Central memory CD8-positive, alpha-beta T cell (primary cell): ENCODE results near the gene LYST.

Experiments used
- ATAC-seq: fragments of 150-1000 bp; cut with Tn5 transposase; replicated peaks from 2 replicates; pipeline ENCODE4 v1.10.0; 2022; ENCODE audit warnings: mild to moderate bottlenecking, moderate FRiP score, moderate number of reproducible peaks; ENCODE audit not compliant: poor library complexity, severe bottlenecking; ENCODE audit errors: extremely low read depth
- DNase-seq, 2 donors: peaks; one replicate each; pipeline ENCODE4 v3.0.0; 2021; ENCODE audit warnings: low spot score in 2 of 2
- H3K27ac Mint-ChIP-seq: one replicate; pipeline ENCODE4 v1.8.0; 2022; ENCODE audit warnings: low read depth, mild to moderate bottlenecking, moderate library complexity, mixed read lengths
- H3K27me3 Mint-ChIP-seq: one replicate; pipeline ENCODE4 v1.8.0; 2022; ENCODE audit warnings: mixed read lengths
- H3K36me3 Mint-ChIP-seq: one replicate; pipeline ENCODE4 v1.8.0; 2022; ENCODE audit warnings: mild to moderate bottlenecking, moderate library complexity, mixed read lengths; ENCODE audit not compliant: insufficient read depth
- H3K4me1 Mint-ChIP-seq: one replicate; pipeline ENCODE4 v1.8.0; 2022; ENCODE audit warnings: mixed read lengths
- H3K4me3 Mint-ChIP-seq: one replicate; pipeline ENCODE4 v1.8.0; 2022; ENCODE audit warnings: mild to moderate bottlenecking, moderate library complexity, mixed read lengths
- H3K9me3 Mint-ChIP-seq: one replicate; pipeline ENCODE4 v1.8.0; 2022; ENCODE audit warnings: mixed read lengths

The LYST gene

DNA sequence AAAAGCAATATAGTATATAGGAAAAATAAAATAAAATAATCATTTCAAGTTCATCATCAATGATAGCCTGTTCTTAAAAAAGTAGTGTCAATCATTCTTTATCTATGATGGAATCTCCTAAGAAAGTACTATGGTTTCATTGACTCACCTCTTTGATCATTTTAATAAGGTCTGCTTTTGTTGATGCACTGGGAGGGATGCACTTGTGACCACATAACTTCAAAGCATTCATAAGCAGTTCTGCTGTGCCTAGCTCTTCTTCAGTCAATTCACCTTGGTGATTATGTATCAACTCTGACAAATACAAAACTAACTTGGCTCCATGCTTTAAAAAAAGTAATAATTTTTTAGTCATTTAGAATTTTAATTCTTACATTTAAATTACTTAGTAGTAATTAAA lies 132.4 kb downstream of the LYST start:
- peaks cover 10% of the 10 kb centered on the region for H3K4me1 Mint-ChIP-seq
- H3K36me3 Mint-ChIP-seq: peaks cover 24% of the 10 kb centered on the region
- no peak for DNase-seq
- no peak overlapping the region for H3K4me3 Mint-ChIP-seq
- ATAC-seq: peak; percentile 68
- H3K9me3 Mint-ChIP-seq: no peaks in the 10 kb centered on the region
- H3K27me3 Mint-ChIP-seq: no peaks in the 10 kb centered on the region
- no peak overlapping the region for H3K27ac Mint-ChIP-seq

- Mint-ChIP-seq H3K4me3 (no peak overlapping the region), H3K4me1 (no peaks in the 10 kb centered on the region), H3K9me3 (no peaks in the 10 kb centered on the region), H3K27me3 (no peaks in the 10 kb centered on the region), H3K36me3 (peaks cover 17% of the 10 kb centered on the region), H3K27ac (no peak overlapping the region)
- DNase-seq (no peak), ATAC-seq (no peak)
Observed at GRCh38 chr1:235730007-235730406, 136.7 kb downstream of the LYST start.

DNA sequence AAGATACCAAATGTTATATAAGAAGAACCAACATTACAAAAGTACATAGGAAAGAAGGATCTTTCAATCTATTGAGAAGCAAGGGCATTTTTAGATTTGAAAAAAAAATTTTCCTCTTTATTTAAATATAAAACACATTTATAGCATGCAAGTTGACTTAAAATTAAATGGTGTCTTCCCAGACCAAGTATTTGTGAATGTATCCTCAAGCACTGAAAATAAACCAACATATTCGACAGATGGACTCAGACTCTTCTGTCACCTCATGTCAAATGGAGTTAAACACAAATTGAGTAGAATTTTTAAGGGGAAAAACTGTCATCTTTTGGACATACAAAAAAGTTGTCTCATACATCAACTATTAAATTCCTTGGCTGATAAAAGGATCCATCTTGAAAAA lies 140.1 kb downstream of the LYST start:
- DNase-seq (no peak), ATAC-seq (no peak)
- Mint-ChIP-seq H3K36me3 (peaks cover 19% of the 10 kb centered on the region), H3K9me3 (no peaks in the 10 kb centered on the region), H3K4me1 (no peaks in the 10 kb centered on the region), H3K27me3 (no peaks in the 10 kb centered on the region), H3K27ac (no peak overlapping the region), H3K4me3 (no peak overlapping the region)

- Mint-ChIP-seq H3K27me3 (no peaks in the 10 kb centered on the region), H3K4me3 (no peak overlapping the region), H3K9me3 (no peaks in the 10 kb centered on the region), H3K4me1 (no peaks in the 10 kb centered on the region), H3K27ac (no peak overlapping the region), H3K36me3 (peaks cover 21% of the 10 kb centered on the region)
- no peak for DNase-seq
- no peak for ATAC-seq
Observed at GRCh38 chr1:235725434-235725833, 141.3 kb downstream of the LYST start.

DNA sequence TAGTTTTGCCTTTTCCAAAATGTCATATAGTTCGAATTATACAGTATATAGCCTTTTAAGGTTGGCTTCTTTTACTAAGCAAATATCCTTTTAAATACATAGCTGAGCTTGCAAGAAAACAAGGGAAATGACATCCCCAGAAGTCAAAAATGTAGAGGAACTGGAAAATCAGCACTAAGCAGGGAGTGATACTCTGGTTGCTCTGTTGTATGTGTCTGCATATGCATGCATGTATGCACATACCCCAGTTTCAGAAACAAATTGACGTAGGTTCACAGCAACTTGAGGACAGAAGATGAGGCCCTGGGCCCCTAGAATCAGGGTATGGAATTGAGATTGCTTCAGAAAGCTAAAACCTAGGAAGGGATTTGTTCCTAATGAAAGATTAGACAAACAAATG lies 142.0 kb downstream of the LYST start:
- no peak overlapping the region for H3K27ac Mint-ChIP-seq
- H3K4me3 Mint-ChIP-seq: no peak overlapping the region
- peaks cover 28% of the 10 kb centered on the region for H3K36me3 Mint-ChIP-seq
- no peaks in the 10 kb centered on the region for H3K9me3 Mint-ChIP-seq
- ATAC-seq: no peak
- no peaks in the 10 kb centered on the region for H3K27me3 Mint-ChIP-seq
- no peak for DNase-seq
- H3K4me1 Mint-ChIP-seq: no peaks in the 10 kb centered on the region

- no peaks in the 10 kb centered on the region for H3K4me1 Mint-ChIP-seq
- ATAC-seq: no peak
- no peaks in the 10 kb centered on the region for H3K9me3 Mint-ChIP-seq
- no peaks in the 10 kb centered on the region for H3K27me3 Mint-ChIP-seq
- no peak for DNase-seq
- peaks cover 36% of the 10 kb centered on the region for H3K36me3 Mint-ChIP-seq
- no peak overlapping the region for H3K27ac Mint-ChIP-seq
- H3K4me3 Mint-ChIP-seq: no peak overlapping the region
Observed at GRCh38 chr1:235722858-235723257, 143.8 kb downstream of the LYST start.

DNA sequence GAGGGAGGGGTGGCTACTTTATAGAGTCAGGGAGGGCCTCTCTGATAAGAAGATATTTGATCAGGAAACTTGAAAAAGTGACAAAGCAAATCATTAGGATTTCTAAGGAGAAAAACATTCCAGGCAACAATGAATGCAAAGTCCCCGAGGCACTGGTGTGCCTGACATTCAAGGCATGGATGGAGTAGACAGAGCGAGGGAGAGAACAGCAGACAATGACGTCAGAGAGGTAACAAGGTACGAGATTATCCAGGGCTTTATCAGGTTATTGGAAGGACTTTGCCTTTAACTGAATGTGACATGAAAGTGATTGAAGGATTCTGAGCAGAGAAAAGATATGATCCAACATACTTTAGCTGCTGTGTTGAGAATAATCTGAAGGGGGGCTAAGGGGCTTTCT lies 144.7 kb downstream of the LYST start:
- no peak overlapping the region for H3K27ac Mint-ChIP-seq
- H3K4me1 Mint-ChIP-seq: no peaks in the 10 kb centered on the region
- H3K36me3 Mint-ChIP-seq: peaks cover 41% of the 10 kb centered on the region
- no peak for ATAC-seq
- H3K4me3 Mint-ChIP-seq: no peak overlapping the region
- no peaks in the 10 kb centered on the region for H3K9me3 Mint-ChIP-seq
- H3K27me3 Mint-ChIP-seq: no peaks in the 10 kb centered on the region
- no peak for DNase-seq

DNA sequence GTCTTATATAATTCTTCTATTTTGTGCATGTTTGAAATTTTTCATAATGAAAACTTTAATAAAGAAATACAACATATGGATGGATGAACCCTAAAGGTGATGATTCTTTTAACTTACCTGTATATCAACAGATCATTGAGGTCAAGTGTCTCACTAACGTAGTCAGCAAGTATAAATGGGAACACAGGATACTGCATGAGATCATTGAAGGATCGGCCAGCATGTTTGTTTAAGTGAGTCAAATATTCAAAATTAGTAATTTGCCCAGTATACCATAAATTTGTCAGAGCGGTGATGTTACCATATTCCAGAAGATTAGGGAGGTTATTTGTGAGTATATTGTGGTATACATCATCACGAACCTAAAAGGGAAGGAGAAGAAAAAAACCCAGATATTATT lies 146.2 kb downstream of the LYST start:
- no peak overlapping the region for H3K27ac Mint-ChIP-seq
- no peaks in the 10 kb centered on the region for H3K27me3 Mint-ChIP-seq
- peaks cover 40% of the 10 kb centered on the region for H3K36me3 Mint-ChIP-seq
- no peak for DNase-seq
- no peaks in the 10 kb centered on the region for H3K9me3 Mint-ChIP-seq
- no peaks in the 10 kb centered on the region for H3K4me1 Mint-ChIP-seq
- ATAC-seq: no peak
- no peak overlapping the region for H3K4me3 Mint-ChIP-seq

GRCh38 chr1:235714205-235714897 lies 152.4 kb downstream of the LYST start:
- Mint-ChIP-seq H3K27ac (peak overlapping the region; percentile 44), H3K4me1 (no peaks in the 10 kb centered on the region), H3K27me3 (no peaks in the 10 kb centered on the region), H3K36me3 (peaks cover 40% of the 10 kb centered on the region), H3K4me3 (no peak overlapping the region), H3K9me3 (no peaks in the 10 kb centered on the region)
- no peak for ATAC-seq
- DNase-seq: no peak

DNA sequence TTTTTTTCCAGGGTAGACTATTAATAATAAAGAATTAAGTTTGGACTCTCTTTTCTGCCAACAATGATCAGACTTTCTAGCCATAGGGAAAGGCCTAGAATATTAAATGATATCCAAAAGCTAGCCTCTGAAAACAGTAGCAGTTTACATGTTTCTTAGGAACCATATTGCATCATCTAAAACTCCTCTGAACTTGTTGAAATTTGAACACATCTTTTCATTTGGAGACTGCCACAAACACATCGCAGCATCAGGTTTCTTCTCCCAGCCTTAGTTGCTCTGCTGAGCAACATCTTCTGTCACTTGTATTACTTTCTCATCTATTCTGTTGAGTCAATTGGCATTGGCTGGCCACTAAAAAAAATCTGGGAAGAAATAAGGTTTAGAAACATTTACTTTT lies 153.9 kb downstream of the LYST start:
- ATAC-seq (no peak), DNase-seq (no peak)
- no peaks in the 10 kb centered on the region for H3K4me1 Mint-ChIP-seq
- H3K36me3 Mint-ChIP-seq: peaks cover 41% of the 10 kb centered on the region
- H3K27ac Mint-ChIP-seq: no peak overlapping the region
- no peaks in the 10 kb centered on the region for H3K27me3 Mint-ChIP-seq
- H3K4me3 Mint-ChIP-seq: no peak overlapping the region
- H3K9me3 Mint-ChIP-seq: no peaks in the 10 kb centered on the region

GRCh38 chr1:235710687-235711086 lies 156.0 kb downstream of the LYST start:
- no peak overlapping the region for H3K4me3 Mint-ChIP-seq
- H3K27ac Mint-ChIP-seq: no peak overlapping the region
- DNase-seq (no peak), ATAC-seq (no peak)
- H3K9me3 Mint-ChIP-seq: no peaks in the 10 kb centered on the region
- H3K4me1 Mint-ChIP-seq: no peaks in the 10 kb centered on the region
- H3K27me3 Mint-ChIP-seq: no peaks in the 10 kb centered on the region
- H3K36me3 Mint-ChIP-seq: peaks cover 39% of the 10 kb centered on the region

DNA sequence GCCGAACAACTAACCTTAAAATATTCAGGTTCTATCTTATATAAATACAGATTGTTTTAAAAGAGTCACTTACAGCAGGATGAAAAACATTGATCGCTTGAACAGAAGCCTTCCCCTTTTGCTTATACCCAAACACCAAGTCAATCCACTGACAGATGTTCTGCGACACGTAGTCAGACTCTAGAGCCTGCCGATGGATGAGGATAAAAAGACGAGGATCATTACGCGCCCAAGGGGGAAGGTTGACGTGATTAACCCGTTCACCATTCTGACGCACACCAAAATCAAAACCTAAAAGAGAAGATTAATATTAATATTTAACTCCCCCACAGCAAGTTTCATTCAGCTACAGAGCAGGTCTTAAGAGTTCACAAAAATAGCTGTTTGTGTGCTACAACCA lies 157.7 kb downstream of the LYST start:
- Mint-ChIP-seq H3K4me1 (no peaks in the 10 kb centered on the region), H3K9me3 (no peaks in the 10 kb centered on the region), H3K4me3 (no peak overlapping the region), H3K27me3 (no peaks in the 10 kb centered on the region), H3K36me3 (peaks cover 35% of the 10 kb centered on the region), H3K27ac (no peak overlapping the region)
- ATAC-seq (no peak), DNase-seq (no peak)

DNA sequence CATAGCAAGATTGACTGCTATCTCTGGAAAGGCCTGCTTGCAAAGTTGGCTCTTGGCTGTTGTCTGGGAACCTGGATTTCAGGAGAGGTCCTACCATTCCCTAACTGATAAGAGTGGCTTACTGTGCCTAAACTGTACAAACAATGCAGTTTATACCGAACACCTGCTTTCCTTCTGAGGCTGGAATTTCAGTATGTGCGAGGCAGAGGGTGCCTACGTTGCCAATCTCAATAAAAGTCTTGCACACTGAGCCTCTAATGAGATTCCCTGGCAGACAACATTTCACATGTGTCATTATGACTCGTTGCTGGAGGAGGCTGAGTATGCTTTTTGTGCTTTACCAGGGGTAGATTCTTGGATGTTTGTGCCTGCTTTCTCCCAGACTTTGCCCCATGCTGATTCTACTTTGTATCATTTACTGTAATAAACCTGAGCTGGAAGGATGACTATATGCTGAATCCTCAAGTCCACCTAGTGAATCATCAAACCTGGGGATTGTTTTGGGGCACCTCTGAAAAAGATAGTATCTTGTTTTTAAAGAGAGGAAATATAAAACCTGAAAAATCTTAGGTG lies 158.2 kb downstream of the LYST start:
- no peak for ATAC-seq
- no peak for DNase-seq
- no peaks in the 10 kb centered on the region for H3K9me3 Mint-ChIP-seq
- H3K27me3 Mint-ChIP-seq: no peaks in the 10 kb centered on the region
- no peak overlapping the region for H3K27ac Mint-ChIP-seq
- peaks cover 35% of the 10 kb centered on the region for H3K36me3 Mint-ChIP-seq
- no peak overlapping the region for H3K4me3 Mint-ChIP-seq
- no peaks in the 10 kb centered on the region for H3K4me1 Mint-ChIP-seq
